GM18907 (cell line): ENCODE data around the gene TMEM269.
"Not testable (repeated sequence)": the region's sequence is repeated elsewhere in the genome, so short reads cannot be mapped to it uniquely, and the experiment has no call there.

Experiments used
- ATAC-seq: cut with Tn5 transposase; IDR thresholded peaks from one replicate; pipeline ENCODE4 v1.9.1; 2021; ENCODE audit warnings: mild to moderate bottlenecking, moderate library complexity; ENCODE audit not compliant: unreplicated experiment

The TMEM269 gene

DNA sequence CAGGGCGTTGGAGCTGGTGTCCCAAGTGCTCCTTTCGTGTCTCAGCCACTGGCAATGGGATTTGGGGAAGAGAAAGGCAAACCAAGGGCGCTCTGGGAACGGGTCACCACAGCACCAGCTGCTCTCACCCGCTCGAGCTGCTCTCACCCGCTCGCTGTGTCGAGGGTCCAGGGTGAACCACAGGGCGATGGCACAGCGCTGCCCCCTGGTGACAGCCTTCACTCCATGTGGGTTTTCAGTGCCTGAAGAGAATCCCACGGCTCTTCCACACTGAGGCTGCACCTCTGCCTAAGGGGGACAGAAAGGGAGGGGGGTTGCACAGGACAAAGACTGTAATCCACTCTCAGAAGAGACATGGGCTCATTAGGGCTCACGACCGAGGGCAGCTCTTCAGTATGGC lies 37.7 kb upstream of the TMEM269 start:
- ATAC-seq, result no peak

DNA sequence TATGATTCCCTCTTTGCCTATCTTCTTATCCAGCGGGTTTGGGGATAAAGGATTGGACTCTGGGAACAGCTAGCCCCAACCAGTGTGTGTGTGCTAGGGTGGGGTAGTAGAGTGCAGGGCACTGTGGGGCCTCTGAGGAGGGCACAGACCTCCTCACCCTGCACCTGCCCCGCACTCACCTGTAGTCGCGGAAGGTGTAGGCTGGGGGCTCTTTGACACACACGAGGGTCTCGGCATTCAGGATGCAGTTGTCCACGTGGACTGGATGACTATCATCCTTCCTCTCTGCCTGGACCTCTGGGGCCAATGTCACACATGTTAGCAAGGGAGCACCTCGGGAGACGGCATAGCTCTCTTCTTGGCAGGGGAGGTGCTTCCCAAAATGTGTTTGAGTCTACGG lies 36.8 kb upstream of the TMEM269 start:
- ATAC-seq, result no peak

DNA sequence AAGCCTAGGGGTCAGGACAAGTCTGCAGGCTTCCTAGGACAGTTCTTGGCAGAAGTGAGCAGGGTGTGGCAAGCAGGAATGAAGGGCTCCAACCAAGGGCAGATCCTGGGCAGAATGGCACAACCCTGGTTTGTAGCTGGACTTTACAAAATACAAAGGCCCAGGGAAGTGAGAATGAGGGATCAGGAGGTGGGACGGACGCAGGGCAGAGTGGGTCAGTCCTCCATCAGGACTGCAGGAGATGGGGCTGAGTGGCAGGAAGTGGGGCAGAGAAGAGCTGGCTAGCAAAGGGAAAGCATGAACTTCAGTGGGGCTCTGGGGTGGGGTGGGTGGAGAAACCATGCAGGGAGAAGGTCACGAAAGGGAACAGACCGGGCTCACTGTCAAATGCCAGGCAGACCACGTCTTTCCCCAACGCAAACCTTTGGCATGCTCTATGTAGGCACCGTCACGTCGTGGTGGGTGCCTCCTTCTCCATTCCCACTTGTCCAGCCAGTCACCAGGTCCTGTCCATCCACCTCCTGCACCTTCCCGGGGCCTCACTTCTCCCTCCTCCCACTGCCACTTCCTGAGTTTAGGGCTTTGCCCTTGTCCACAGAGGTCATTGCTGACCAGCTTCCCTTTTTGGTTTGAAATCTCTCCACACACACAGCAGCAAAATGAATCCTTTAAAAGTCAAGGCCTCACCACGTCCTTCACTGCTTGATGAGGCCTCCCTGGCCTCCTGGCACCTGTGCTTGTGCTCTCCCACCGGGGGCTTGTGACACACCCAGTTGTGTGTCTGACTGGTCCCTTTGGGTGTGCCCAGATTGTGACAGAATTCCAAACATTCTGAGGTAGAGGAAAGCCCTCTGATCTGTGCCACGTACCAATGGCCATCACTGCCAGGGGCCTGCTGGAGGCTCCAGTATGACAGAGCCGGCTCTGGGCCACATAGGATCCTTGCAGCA lies 36.1 kb upstream of the TMEM269 start:
- no peak for ATAC-seq

DNA sequence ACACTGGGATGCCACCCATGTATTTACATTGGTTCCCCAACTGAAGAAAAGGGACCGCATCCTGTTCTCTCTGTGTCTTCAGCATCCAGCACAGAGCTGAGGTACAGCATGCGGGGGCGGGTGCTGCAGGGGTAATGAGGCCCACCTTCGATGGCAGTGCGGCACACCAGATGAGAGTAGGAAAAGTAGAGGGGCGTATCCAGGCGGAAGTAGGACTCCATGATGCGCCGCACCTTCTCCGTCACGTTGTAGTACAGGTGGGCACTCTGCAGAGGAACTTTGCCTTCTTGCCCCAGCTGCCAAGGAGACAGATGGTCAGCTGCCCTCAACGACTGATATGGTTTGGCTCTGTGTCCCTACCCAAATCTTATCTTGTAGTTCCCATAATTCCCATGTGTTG lies 34.8 kb upstream of the TMEM269 start:
- no peak for ATAC-seq

DNA sequence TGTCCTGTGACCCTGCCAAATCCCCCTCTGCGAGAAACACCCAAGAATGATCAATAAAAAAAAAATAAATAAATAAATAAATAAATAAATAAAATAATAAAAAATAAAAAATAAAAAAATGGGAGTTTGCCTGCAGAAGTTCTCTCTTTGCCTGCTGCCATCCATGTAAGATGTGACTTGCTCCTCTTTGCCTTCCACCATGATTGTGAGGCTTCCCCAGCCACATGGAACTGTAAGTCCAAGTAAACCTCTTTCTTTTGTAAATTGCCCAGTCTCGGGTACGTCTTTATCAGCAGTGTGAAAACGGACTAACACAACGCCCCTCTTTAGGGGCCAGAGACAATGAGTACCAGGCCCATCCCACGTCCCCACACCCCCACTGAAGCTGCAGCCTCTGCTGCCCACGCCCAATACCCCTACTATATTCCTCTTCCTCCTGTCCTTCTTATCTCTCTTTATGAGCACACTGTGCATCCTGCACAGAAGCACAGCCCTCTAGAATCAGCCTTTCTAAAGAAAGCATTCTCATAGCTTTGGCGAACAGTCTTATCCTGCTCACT lies 33.2 kb upstream of the TMEM269 start:
- ATAC-seq, result not testable (repeated sequence)

DNA sequence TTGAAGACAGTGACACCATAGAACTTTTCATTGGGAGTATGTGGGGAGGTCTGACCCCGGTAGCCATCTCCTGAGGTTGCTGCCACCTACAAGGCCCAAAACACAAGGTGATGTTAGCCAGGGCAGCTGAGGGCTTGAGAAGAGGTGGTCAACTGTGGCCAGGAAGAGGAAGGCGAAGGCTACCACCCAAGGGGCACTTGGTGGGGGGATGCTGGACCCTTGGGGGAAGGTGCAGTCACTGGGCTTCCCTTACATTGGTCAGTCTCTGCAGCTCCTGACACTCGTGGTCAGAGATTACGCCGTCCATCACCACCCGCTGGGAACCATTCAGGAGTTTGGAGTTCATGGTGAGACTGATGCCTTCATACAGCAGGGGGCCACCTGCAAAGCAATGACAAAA lies 32.5 kb upstream of the TMEM269 start:
- no peak for ATAC-seq

DNA sequence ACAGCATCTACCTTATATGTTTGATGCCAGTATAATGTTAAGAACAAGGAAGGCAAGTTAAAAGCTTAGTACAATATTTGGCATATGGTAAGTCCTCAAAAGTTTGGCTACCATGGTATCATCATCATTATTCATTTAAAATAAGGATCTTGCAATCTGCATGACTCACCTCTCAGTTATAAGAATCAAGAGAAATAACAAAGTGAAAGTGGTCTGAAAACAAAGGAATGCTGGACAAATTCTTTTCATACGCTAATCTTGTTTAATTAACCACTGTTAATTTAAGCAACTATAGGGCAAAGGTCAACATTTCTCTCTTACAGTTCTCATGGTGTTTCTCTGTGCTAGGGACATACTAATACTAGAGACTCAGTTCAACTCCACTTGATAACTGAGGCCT lies 31.7 kb upstream of the TMEM269 start:
- ATAC-seq, result no peak

DNA sequence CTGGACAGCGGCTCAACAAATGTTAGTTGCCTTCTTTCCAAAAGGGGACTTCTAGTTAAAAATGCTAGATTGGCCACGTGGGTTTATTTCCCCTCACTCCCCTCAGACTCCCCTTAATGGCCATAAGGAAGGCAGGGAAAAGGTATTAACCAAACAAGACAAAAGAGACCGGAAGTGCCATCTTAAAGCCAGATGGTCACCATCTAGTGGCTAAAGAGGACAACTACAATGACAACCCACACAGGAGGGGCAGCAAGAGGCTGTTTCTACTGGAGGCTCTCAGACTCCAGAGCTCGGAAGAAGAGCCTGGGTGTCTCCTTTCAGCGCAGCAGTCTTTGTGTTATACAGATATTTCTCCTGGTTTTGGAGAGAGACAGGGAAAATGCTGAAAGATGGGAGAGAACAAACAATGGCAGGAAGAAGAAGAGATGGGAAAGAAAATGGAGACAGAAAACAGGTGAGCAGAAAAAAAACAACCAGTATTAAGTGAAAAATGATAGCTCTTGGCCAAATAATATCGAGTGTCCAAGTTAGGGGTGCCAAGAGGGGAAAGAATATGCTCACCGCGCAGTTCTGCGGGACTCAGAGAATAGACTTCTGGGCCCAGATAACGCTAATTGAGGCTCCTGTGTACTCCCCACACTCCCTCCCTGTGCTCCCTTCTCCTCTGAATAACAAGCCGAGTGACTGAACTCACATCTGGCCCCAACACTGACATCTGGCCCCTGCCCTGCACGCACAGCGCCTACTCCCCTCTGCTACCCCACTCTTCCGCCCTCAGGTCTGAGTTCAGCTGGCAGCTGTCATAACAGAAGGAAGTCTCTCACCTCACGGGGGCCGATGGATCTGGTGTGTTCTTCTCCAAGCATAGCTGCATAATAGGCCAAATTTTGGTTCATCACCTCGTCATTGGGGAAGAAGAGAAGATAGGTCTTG lies 27.6 kb upstream of the TMEM269 start:
- no peak for ATAC-seq

DNA sequence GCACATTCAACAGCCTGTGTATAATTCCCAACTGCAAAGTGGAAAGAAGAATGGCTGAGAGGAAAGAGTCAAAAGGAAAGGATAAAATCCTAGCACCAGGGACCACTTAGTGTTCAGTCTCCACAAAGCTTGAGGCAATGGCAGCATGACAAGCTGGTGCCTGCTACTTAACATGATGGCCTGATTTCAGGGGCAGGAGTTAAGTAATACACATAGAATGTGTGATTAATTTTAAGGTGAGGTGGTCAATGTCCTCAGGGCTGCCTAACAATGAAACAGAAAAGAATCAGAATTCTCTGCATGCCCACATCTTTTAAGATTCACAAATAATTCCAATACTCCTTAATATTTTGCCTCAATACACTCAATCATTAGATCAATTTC lies 26.9 kb upstream of the TMEM269 start:
- ATAC-seq, result no peak

DNA sequence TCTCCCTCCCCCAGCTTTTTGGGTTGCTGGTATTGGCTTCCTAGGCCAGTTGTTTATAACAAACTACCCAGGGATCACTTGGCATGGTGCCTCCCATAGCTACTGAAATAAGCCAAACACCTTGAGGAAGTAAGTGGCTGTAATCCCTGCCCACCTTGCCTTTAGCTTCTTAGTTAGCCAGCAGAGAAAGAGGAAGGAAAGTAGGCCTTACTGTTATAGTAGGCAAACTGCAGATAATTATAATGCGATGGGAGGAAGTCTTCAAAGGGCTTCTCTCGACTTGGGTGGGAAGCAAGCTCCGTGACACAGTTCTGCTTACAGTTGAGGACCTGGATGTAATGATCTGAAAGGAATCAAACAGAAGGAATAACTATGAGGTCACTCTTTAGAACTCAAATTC lies 26.1 kb upstream of the TMEM269 start:
- no peak for ATAC-seq

DNA sequence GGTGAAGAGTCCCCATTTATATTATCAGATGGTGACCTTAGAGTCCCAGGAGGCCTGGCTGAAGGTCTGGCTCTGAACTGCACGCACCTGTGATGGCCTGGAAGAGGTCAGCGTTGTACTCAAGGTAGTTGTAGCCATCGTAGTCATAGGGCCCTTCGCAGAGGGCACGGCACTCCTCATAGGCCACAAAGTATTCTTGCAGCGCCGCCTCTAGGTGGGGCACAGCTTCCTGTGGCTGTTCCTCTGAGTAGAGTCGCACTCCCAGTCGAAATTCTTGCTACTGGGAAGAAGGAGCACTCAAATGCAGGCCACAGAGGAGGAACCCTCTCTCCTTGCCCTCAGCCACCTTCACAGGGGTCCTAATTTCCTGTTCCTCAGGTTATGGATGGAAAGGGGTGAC lies 25.7 kb upstream of the TMEM269 start:
- ATAC-seq, result no peak

DNA sequence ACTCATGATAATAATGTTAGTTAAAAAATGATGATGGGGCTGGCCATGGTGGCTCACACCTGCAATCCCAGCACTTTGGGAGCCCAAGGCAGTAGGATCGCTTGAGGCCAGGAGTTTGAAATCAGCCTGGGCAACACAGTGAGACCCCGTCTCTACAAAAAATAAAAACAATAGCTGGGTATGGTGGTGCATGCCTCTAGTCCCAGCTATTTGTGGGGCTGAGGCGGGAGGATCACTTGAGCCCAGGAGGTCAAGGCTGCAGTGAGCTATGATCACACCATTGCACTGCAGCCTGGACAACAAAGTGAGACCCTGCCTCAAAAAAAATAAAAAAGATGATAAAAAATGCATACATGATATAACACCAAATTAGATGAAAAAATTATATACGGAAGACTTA lies 23.2 kb upstream of the TMEM269 start:
- ATAC-seq, result no peak

DNA sequence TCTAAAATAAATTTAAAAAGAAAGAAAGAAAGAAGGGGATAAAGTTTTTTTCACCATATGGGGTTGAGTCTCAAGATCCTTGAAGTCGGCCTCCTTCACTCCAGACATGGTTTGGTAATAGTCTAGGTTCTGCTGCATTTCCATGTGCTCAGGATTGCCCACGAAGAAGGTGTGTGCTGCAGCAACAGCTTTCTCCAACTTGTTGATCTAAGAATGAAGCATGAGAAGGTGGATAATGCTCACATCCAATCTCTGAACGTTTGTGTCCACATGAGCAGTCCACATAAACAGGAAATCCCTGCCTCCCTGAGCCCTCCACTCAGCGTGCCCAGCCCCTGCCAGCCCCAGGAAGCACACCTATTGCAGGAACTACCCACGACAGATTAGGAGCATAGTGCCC lies 22.5 kb upstream of the TMEM269 start:
- no peak for ATAC-seq

DNA sequence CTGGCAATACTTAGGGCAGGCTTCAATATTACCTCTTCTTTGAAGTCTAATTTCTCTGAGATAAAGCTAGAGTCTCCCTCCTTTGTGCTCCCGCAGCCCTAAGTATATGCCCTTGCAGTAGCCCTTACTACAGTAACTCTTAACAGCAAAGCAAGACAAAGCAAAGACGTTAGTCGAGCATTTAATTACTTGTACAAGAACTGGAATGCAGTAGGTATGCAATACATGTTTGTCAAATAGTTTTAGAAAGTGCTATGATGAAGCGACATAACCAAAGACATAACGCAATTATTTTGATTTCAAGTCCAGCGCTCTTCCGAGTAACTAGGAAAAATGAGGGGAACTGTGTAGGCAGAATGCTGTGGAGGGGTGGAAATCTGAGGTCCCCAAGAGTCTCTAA lies 19.5 kb upstream of the TMEM269 start:
- ATAC-seq, result no peak

DNA sequence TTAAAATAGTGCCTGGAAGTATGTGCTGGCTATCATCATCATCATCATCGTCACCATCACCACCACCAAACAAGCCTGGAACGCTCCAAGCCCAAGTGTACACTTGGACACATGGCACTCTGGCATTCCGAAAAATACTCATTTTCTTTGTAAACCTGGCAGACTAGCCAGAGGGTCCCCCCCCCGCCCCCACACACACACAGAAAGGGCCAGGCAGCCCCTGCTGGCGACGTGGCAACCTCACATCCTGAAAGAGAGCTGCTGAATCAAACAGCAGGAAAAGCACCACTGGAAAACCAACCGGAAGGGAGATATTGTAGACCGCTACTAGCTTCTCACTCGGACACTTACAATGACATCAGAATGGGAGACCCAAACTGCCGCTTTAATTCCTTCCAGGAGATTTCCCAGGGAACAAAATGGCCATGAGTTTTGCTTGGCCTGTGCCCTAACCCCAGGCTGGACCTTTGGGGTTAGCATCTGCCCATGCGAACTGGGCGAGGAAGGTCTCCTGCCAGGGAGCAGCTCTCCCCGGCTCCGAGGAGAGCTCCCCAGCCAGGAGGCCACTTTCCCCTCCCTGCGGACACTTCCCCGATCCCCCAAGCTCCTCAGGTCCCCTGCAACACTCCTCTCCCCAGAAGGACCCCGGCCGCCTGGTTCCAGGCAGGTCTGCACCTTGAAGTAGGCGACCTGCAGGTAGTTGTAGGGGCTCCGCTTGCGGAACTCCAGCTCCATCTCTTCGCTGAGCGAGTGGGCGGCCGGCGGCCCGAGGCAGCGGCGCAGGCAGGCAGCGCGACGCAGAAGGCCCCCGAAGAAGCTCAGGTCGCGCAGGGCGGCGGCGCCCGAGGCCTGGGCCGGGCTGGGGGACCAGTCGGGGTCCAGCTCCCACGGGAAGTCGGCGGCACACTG lies 18.7 kb upstream of the TMEM269 start:
- ATAC-seq, result no peak

DNA sequence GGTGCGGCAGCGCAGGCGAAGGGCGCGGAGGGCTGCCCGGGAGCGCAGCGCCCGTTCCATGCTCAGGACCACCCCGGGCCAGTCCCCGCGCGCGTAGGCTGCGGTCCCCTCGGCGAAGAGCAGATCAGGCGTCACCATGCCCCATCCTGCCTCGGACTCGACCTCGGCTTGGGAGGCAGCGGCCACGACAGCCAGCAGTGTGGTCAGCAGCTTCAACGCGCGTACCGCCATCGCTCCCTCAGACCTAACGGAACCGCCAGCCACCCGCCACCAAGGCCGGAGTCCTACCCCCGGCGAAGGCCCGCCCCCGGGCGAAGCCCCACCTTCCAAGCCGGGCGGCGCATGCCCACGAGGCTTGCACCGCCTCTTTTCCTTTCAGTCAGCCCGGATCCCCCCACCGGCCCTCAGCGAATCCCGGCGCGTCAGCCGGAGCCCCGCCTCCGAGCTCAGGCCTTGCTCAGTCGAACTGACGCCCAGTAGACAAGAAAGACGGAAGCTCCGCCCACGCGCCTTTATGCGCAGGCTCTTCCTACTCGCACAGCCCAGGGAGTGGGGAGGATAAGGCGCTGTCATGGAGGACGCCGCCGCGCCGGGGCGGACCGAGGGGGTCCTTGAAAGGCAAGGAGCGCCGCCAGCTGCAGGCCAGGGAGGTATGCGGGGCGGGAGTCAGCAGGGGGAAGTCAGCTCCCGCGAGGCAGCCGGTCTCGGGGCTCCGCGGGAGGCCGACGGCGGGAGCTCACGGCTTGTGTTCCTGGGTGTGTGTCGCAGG lies 17.9 kb upstream of the TMEM269 start, which contains the start of the genes C1orf50 and P3H1:
Gene C1orf50 (plus strand): TSS at position 509 of the 769 bp plus-strand sequence. CDS start 63 bp downstream, at position 572.
Gene P3H1 (minus strand): TSS at position 288 of the 769 bp plus-strand sequence. CDS start 57 bp downstream, at position 231.
- ATAC-seq, result peak; percentile 91

DNA sequence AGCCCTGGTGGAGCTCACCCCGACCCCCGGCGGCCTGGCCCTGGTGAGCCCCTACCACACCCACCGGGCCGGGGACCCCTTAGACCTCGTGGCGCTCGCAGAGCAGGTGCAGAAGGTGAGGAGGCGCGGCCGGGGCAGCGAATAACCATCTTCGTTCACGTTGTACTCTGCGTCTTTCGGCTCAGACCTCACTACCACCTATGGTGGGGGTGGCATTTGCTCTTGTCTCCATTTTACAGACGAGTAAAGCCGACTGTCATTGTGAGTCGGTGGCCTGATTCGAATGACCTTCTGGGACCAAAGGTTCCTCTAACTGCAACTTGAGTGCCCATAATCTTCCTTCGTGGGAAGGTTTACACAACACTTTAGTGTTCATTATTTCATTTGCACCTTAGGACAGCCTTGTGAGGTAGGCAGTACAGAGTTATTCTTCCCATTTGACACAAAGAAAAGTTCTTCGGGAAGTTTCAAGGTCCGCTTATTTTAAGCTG lies 17.2 kb upstream of the TMEM269 start:
- ATAC-seq, result peak; percentile 36

DNA sequence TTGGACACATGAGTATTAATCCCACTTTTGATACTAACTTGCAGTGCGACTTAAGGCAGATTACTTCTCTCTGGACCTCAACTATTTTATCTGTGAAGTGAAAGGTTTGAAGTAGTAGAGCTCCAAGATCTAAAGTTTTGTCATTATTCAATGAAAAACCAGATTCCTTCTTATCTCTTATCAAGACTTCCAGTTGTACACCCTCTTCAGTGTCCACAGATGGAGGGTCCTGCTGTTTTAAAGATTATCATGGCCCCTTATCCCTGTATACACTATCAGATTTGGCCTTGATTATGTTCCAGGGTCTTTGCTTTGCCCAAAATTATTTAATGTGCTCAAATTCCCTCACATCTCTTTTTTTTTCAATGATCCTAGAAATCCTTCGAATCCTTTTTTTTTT lies 16.6 kb upstream of the TMEM269 start:
- ATAC-seq, result no peak

DNA sequence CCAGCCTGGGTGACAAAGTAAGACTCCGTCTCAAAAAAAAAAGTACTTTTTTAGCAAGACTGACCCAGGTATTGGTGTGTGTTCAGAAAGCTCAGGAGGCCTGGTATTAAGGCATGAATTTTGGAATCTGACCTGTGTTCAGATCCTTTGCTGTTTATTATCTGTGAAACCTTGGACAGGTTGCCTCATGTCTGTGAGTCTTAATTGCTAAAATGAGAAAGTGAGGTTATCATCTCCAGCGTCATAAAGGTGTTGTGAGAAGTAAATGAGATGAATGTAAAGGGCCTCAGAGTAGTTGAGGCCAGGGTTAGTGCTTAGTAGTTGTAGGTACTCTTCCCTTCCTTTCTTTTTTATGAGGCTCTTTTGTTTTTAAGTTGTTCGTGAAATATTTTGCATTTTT lies 15.0 kb upstream of the TMEM269 start:
- no peak for ATAC-seq
